PFSK-1 (cell line): ENCODE measurements around the gene PNMA1.

Experiments
- FOXP2 ChIP-seq: optimal IDR thresholded peaks from 2 replicates; pipeline ENCODE3; 2011; ENCODE audit warnings: borderline replicate concordance, control low read depth, inconsistent platforms; ENCODE audit not compliant: insufficient read depth; ENCODE audit errors: extremely low read length, extremely low read depth
- POLR2AphosphoS5 ChIP-seq: IDR thresholded peaks from 2 replicates; pipeline ENCODE4 v1.6.1; 2012; ENCODE audit warnings: low read depth, mild to moderate bottlenecking, control low read depth, low read length, moderate library complexity
- SIN3A ChIP-seq: IDR thresholded peaks from 2 replicates; pipeline ENCODE4 v1.6.1; 2012; ENCODE audit warnings: mild to moderate bottlenecking, low read length, moderate library complexity, borderline replicate concordance; ENCODE audit not compliant: insufficient read depth
- TAF1 ChIP-seq: IDR thresholded peaks from 2 replicates; pipeline ENCODE4 v1.6.1; 2012; ENCODE audit warnings: low read length, control low read depth, borderline replicate concordance; ENCODE audit not compliant: insufficient read depth
- TF ChIP-seq, protein P1 (sequence below), 2 experiments: IDR thresholded peaks; 2 replicates each; pipeline versions ENCODE4 v1.6.1 to v1.8.0; 2011 to 2012; ENCODE audit warnings: low read depth in 2 of 2, low read length in 2 of 2, control low read depth in 1 of 2, inconsistent platforms in 1 of 2, mild to moderate bottlenecking in 1 of 2, moderate library complexity in 1 of 2; ENCODE audit not compliant: insufficient read depth in 1 of 2

PNMA1 gene

DNA sequence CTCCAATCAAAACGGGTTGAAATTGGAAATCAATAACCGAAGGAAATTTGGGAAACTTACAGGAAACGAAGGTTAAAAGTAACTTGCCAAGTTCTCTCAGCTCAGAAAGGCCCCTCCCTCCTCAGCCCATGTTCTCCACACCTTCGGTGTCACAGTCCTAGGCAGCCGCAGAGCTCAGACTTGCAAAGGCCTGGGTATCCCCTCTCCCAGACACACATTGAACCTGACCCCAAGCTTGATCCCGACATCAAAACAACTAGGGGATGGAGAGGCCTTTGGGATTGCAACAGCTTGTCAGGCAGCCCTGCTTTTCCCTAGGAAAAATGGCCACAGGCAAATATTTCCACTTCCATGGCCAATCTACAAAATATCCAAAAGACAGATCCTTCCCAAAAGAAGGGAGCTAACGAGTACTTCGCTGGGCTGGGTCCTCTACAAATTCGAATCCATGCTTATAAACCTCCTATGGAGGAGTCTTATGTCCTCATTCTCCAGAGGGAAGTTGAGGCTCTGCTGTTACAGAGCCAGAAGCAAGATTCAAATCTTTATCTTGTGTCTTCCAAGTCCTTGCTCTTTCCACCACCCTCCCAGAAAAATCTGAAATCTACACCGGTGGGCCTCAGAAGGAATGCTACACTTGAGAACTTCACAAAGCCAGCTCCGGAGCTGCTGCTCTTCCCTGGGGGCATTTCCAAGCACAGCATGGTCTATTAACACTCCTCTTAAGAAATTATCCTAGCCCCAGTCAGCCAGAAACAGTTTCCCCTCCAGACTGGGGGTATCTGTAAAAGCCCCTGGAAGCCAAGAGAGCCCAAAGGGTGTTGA lies 35.7 kb upstream of the PNMA1 start:
- TF ChIP-seq FOXP2 (no peak), POLR2AphosphoS5 (no peak), SIN3A (no peak), TAF1 (no peak)
- TF ChIP-seq, protein P1, sequence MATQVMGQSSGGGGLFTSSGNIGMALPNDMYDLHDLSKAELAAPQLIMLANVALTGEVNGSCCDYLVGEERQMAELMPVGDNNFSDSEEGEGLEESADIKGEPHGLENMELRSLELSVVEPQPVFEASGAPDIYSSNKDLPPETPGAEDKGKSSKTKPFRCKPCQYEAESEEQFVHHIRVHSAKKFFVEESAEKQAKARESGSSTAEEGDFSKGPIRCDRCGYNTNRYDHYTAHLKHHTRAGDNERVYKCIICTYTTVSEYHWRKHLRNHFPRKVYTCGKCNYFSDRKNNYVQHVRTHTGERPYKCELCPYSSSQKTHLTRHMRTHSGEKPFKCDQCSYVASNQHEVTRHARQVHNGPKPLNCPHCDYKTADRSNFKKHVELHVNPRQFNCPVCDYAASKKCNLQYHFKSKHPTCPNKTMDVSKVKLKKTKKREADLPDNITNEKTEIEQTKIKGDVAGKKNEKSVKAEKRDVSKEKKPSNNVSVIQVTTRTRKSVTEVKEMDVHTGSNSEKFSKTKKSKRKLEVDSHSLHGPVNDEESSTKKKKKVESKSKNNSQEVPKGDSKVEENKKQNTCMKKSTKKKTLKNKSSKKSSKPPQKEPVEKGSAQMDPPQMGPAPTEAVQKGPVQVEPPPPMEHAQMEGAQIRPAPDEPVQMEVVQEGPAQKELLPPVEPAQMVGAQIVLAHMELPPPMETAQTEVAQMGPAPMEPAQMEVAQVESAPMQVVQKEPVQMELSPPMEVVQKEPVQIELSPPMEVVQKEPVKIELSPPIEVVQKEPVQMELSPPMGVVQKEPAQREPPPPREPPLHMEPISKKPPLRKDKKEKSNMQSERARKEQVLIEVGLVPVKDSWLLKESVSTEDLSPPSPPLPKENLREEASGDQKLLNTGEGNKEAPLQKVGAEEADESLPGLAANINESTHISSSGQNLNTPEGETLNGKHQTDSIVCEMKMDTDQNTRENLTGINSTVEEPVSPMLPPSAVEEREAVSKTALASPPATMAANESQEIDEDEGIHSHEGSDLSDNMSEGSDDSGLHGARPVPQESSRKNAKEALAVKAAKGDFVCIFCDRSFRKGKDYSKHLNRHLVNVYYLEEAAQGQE (IDR thresholded peaks at IDR 0.05; ENCODE audit: insufficient read depth in 1 of 2, low read depth in 2 of 2, low read length in 2 of 2), result no peak

DNA sequence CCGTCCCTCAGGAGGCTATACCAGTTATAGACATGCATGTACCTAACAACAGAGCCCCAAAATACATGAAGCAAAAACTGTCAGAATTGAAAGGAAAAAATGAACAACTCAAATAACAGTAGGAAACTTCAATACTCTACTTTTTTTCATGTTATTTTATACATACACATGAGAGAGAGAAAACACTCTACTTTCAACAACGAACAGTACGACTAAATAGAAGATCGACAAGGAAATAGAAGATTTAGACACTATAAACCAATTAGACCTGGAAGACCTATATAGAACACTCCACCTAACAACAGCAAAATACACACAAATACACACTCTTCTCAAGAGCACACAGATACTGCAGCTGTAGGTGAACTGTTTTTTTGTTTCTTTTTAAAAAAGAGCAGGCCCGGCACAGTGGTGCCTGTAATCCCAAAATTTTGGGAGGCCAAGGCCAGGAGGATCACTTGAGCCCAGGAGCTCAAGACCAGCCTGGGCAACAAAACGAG lies 34.7 kb upstream of the PNMA1 start:
- TF ChIP-seq FOXP2 (no peak), POLR2AphosphoS5 (no peak), SIN3A (no peak), TAF1 (no peak)
- TF ChIP-seq, protein P1 (IDR thresholded peaks at IDR 0.05; ENCODE audit: insufficient read depth in 1 of 2, low read depth in 2 of 2, low read length in 2 of 2), result no peak

DNA sequence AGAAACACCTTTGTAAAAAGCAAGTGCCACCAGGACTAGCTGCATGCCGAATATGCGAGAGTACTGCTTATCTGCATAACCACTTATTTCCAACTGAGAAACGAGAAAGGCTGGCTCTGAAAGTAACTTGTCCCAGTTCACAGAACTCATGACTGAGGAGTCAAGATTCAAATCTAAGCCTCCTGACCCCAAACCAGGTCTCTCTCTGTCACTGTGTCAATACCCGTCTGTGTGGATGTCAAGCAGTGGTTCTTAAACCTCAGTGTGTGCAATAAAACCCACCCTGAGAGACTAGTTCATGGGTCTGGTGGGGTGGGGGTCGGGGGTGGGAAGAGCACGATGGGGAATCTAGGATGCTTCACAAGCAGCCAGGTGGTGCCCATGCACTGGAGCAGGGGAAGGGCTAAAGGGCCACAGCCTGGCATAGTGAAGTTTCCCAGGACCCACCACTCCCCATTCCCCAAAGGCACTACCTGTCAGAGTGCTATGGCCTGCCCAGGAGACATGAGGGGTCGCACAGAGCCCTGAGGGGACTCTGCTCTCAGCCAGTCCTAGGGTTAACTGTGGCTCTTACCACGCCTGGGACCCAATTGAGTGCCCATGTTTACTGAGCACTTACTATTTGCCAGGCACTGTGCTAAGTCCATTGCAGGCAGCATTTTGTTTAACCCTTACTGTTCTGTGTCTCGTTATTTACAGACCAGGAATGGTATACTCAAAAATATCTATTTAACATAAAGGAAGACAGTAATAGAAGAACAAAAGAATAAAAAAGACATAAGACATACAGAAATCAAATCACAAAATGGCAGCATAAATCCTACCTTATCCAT lies 33.4 kb upstream of the PNMA1 start:
- TF ChIP-seq TAF1 (no peak), POLR2AphosphoS5 (no peak), FOXP2 (no peak), SIN3A (no peak)
- TF ChIP-seq, protein P1 (IDR thresholded peaks at IDR 0.05; ENCODE audit: insufficient read depth in 1 of 2, low read depth in 2 of 2, low read length in 2 of 2), result no peak

DNA sequence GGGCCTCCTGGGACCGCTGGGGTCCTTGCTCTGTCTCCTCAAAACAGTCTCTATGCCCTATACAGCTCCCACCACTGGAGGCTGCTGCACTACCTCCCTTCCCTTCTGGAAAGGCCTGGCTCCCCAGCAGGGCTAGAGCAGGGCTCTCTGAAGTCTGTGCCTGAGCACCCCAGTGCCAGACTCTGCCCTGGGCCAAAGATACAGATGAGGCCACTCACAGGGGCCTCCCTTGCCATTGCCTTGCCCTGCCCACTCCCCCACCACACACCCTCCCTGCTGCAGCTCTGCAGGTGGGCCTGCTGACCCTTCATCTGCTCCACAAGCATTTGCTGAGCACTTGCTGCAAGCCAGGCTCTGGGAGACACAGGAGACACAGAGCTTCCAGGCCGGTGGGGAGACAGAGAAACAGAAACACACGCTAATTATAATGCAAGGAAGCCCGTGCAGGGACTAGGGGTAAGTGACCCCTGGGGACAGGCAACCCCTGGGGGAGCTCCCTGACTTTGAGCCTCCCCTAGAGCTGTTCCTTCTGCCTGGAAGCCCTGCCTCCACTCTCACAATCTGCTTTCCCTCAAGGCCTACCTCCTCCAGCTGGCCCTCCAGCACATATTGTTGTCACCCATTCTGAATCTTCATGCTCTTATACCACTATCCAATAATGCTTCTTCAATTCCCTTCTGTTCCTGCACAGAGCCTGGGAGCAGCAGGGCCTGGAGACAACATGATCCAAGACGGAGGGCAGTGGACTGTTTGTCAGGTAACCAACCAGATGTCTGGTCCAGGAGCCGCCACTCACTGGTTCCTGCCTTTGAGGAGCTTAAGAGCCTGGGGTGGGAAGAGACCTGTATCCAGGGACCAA lies 32.6 kb upstream of the PNMA1 start:
- TF ChIP-seq POLR2AphosphoS5, result no peak
- TF ChIP-seq FOXP2, result no peak
- no peak for TF ChIP-seq TAF1
- TF ChIP-seq SIN3A, result no peak
- TF ChIP-seq, protein P1 (IDR thresholded peaks at IDR 0.05; ENCODE audit: insufficient read depth in 1 of 2, low read depth in 2 of 2, low read length in 2 of 2), result no peak
